SIG-M5 treated with dmso at 0.1 percent for 504 hours (cell line): ENCODE data around the gene GRIK2.

ENCODE experiments used
- DNase-seq: peaks from one replicate; lab custom pipeline; 2025; ENCODE audit not compliant: unreplicated experiment; lab: John Stamatoyannopoulos, UW

GRIK2 gene

DNA sequence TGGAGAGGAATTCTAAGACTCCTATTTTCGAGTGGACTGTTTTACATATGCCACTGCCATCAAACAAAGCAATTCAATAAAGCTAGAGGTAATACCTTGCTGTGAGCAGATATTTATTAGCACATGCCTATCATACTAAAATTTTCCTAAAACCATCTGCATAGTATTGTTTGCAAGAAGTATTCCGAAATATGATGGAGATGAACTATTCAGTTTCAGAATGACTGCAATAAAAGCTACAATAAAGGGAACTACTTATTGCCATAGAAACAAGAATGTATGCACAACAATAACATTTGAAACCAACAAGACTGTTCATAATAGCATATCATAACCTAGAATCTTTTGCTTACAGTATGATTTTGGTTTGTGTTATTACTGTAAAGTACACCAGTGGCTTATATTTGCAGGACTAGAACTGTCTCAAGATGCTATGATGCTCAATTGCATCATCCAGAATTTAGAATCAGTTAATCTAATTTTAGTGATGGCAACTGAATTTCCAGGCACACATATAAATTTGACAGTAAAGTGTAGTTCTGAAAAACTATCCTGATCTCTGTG is 144.3 kb downstream of the GRIK2 start:
- DNase-seq = peak; percentile 31

DNA sequence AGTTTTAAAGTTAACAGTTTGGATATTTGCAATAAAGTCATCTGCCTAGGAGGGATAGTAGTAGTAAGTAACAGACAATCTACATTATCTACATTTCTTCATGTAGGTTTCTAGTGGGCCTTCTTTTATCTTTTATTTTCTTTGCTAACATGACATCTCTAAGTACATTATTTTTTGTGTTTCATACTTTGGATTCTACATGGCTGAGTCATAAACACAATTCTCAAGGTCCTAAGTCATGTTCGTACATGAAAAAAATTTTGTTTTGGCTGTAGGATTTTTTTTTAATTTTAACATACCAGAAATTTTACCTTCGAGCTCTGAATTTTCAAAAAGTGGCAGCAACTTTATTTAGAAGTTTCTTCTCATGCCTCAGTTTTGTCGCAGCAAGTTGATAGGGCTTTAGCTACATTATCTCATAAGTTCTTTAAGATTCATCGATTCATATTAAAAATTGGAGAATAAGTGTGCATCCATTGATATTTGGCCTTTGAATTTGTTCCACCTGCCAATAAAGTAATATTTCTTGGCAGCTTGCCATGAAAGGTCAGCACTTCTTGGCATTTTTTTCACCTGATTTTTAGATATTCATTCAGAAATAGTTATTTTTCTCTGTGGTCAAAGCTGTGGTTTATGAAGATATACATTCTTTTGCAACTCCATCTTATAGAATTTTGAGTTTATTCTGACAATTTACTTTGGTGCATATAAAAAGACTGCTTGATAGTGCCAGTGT is 146.2 kb downstream of the GRIK2 start:
- DNase-seq = no peak

DNA sequence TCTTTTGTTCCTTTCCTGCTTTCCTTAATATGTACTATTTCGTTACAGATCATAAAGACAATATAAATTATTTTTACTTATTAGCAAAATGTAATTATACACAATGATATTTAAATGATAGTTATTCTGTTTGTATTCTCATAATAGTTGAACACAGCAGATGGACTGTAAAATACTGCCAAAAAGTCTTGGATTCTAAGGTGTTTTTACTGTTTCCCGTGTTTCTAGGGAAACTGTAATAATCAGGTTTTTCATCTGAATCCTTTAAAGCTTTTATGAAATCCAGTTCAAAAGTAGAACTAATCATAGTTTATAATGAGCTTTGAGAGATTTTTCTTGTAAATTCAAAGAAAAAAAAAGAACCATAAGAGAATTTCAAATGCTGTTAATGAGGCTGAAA is 148.4 kb downstream of the GRIK2 start:
- DNase-seq = no peak

DNA sequence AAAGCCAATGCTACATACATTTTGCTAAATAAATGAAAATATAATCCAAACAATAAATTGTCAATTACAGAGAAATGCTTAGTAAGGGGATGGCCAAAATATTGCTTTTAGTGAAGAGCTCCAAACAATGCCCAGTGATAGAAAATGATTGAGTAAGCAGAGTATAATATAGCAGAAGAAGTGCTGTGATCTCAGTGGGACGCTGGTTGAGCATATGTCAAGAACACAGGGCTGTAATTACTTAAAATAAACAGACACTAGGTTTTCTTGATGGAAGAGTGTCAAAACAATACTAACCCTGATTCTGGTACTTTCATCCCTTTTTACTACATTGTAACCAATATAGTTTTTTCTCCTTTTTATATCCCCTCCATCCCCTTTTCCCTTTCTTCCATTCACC is 150.3 kb downstream of the GRIK2 start:
- no peak for DNase-seq

DNA sequence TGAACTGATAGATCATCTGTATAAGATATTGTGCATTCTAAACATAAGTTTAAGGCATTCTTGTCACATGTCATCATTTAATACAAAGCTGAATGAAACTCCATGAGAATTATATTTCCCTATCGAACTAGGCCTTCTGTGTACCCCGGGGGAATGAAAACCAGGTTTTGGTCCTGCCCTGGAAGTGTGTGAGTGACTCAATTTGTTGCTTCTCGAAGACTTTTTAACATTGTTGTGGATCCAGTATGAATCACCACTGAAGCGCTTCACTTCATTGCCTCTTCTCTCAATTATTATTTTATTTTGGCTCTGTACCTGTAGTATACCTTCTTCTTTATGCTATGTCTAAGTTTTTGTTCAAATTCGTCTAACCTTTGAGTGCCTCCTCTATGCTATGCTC is 150.8 kb downstream of the GRIK2 start:
- DNase-seq = no peak

GRCh38 chr6:101545191-101545590 is 151.7 kb downstream of the GRIK2 start:
- DNase-seq = no peak

- DNase-seq = no peak
Measured at GRCh38 chr6:101550451-101550850, 156.9 kb downstream of the GRIK2 start.

DNA sequence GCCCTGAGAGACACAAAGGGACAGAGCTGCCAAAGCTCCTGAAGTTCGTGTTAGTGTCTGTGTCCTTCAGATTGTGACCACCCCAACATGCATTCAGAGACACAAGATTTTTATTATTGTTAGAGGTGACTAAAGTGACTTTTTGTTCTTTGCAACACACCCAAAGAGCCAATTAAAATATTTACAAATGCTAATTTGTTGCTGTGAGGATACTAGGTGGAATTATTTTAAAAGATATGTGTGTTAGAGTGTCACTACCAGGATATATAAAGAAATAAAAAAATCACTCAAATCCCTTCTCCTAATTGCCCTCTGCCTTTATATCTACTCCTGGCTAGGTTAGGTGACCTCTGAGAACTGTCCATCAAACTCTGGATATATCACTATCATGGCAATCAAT is 160.7 kb downstream of the GRIK2 start:
- DNase-seq = no peak

GRCh38 chr6:101558712-101559111 is 165.2 kb downstream of the GRIK2 start:
- no peak for DNase-seq

GRCh38 chr6:101572627-101573026 is 179.1 kb downstream of the GRIK2 start:
- peak; percentile 6 for DNase-seq

DNA sequence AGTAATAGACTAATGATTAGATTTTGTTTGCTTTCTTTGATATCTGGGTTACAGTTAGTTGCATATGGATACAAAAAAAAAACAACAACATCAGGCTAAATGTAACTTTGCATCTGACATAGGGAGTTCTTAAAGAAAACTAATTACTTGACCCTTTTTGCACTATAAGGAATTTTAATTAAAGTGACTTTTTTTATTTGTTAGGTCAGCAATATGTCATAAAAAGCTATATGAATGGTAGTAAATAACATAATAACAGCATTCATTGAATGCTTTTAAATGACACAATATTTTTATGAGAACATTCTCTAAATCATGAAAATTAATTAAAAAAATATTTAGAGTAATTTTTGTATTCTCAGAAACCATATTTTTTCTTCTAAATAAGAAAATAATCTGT is 183.6 kb downstream of the GRIK2 start:
- no peak for DNase-seq

GRCh38 chr6:101578306-101578705 is 184.8 kb downstream of the GRIK2 start:
- no peak for DNase-seq

GRCh38 chr6:101582792-101583191 is 189.3 kb downstream of the GRIK2 start:
- DNase-seq = no peak

GRCh38 chr6:101585501-101585900 is 192.0 kb downstream of the GRIK2 start:
- no peak for DNase-seq

DNA sequence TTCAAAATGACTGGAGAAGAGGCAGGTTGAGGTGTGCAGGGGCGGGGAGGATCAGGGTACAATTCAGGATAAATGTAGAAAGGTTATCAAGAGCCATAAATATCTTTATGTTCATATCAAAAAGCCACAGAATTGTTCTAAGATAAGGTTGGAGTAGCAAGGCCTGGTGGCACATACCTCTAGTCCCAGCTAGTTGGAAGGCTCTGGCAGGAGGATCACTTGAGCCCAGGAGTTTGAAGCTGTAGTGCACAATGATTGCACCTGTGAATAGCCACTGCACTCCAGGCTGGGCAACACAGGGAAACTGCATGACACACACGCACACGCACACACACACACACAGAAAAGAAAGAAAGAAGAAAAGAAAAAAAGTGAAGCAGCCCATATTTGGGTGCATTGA is 194.8 kb downstream of the GRIK2 start:
- DNase-seq = no peak

DNA sequence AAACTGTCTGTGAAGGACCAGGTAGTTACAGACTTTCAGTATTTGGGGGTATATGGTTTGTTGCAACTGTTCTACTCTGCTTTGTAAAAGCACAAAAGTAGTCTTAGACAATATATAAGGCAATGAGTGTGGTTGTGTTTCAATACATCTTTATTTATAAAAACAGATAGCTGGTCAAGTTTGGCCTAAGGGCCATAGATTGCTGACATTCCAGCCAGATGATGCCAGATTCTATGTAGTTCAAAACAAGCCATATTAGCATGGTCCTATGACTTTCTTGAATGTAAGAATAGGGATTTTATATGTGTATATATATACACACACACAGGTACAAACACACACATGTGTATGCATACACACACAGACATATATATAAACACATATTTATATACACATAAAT is 201.8 kb downstream of the GRIK2 start:
- DNase-seq = no peak

DNA sequence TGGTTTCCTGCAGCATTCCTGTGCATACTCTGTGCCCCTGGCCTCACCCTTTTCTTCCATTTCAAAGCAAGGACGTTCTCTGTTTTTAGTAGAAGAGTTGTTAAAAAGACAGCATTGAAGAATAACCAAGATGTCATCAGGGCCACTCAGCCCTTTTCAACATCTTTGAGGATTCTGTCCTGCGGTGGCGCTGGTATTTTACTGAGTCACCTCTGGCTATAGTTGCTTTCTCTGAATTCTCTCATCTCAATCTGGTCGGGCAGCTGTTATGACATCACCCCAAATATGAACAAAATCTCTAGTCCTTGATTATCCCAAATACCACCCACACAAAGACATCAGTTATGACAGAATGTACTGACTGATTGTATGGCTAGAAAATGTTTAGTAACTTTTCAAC is 204.2 kb downstream of the GRIK2 start:
- DNase-seq = no peak

DNA sequence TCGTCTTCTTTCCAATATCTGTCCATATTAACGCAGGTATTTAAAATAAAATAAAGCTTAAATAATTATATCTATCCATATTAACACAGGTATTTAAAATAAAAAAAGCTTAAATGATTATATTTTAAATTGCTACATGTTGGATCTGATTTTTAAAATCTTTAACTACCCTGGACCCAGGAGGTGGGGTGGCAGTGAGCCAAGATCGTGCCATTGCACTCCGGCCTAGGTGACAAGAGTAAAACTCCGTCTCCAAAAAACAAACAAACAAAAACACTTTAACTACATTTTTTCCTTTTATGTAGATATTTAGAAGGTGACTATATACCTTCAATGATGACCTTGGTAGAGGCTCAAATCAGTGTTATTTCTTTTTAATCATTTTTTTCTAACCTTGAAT is 211.9 kb downstream of the GRIK2 start:
- no peak for DNase-seq

- DNase-seq = no peak
Measured at GRCh38 chr6:101605874-101606273, 212.4 kb downstream of the GRIK2 start.

GRCh38 chr6:101607111-101607690 is 213.7 kb downstream of the GRIK2 start:
- no peak for DNase-seq

- no peak for DNase-seq
Measured at GRCh38 chr6:101608703-101609102, 215.2 kb downstream of the GRIK2 start.

- no peak for DNase-seq
Measured at GRCh38 chr6:101613556-101613955, 220.0 kb downstream of the GRIK2 start.

GRCh38 chr6:101614774-101615173 is 221.3 kb downstream of the GRIK2 start:
- DNase-seq = no peak
